Activated CD8-positive, alpha-beta memory T cell treated with anti-CD3 and anti-CD28 coated beads for 1 hour (primary cell): ENCODE measurements around the gene MED12L.

ENCODE experiments used
- DNase-seq, 2 donors: peaks; one replicate each; pipeline ENCODE4 v3.0.0-alpha.2; 2020; ENCODE audit warnings: low read depth in 1 of 2; ENCODE audit errors: extremely low read depth in 1 of 2

Gene MED12L

DNA sequence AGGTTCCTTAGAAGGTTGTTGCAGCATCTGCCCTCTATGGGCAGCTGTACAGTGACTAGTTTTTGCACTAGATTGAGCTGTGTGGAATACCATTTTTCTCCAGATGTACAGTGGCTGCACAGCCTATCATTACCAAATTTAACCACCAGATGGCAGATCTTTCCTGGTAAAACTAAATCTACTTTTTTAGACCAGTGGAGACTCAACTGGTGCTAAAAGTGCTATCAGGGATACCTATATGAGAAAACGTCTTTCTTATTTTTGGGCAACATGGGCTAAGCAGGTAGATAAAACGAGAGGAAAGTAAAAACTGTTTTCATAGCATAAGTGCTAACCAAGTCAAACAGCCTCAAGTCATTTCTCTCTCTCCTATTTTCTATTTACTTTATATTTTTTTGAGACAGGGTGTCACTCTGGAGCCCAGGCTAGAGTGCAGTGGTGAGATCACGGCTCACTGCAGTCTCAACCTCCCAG lies 354.2 kb downstream of the MED12L start:
- no peak for DNase-seq

DNA sequence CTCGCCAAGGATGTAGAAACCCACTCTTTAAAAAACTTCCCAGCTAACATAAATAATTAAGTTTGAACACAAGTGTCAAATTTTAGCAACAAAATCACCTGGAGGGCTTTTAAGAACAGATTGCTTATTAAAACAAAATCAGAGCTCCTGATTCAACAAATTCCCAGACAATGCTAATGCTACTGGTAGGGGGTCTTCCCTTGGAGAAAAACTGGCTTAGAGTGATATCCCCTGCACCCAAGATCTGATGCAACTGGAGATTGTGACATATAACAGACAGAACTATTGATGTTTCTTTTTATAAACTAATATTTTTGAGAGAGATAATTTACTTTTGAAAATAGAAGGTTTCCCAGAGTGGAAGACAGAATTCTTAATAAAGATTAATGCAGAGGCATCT lies 355.5 kb downstream of the MED12L start:
- no peak for DNase-seq

GRCh38 chr3:151443583-151443982 lies 358.1 kb downstream of the MED12L start:
- DNase-seq = no peak

DNA sequence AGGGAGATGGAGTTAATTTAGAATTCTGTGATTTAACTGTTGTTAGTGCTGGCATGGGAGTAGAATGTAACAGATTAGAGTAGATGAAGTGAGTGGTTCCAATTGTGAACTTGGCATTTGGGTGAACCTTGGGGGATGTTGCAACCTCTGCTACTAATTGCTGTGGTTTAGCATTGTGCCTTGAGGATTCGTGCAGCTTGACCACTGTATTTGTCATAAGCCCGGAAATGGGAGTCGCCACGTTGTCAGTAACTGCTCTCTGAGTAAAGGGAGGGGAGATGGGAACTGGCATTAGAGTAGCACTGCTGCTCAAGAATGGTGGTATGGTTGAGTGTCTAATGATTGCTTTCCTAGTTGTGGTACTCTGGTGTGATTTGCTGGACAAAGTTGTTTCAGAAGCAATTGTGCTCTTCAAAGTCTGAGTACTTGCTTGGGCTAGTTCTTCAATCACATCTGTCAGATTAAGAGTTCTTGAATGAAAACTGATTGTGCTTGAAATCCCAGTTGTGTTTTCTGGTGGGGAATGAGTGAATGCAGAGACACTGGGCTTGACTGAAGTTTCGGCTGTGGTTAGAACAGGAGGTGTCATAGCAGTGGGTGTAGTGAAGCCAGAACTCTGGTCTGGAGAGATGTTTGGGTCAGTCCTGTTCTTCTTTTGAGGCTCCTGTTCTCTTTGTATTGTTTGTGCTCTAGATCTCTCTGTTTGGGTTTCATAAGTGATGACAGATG lies 360.0 kb downstream of the MED12L start:
- DNase-seq = no peak

GRCh38 chr3:151446002-151446340 lies 360.5 kb downstream of the MED12L start:
- no peak for DNase-seq

- no peak for DNase-seq
Measured at GRCh38 chr3:151452368-151452767, 366.9 kb downstream of the MED12L start.

- no peak for DNase-seq
Measured at GRCh38 chr3:151452841-151453240, 367.4 kb downstream of the MED12L start.

DNA sequence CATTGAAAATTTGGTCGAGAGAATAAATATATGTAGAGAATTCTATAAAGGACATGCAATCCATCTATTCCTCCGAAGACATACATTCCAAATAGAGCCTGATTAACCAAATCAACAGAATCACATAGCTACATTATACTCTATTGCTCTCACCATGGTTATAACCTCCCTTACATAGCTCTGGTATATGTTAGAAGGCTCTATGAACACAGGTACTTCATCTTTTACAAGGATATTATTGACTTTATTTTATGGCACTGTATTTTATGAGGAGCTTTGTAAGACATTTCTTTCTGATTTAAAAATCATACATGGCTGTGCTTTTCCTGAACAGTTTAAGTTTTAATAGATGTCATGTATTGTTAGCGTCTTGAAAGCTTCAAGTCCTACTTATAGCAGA lies 370.6 kb downstream of the MED12L start:
- DNase-seq = no peak

DNA sequence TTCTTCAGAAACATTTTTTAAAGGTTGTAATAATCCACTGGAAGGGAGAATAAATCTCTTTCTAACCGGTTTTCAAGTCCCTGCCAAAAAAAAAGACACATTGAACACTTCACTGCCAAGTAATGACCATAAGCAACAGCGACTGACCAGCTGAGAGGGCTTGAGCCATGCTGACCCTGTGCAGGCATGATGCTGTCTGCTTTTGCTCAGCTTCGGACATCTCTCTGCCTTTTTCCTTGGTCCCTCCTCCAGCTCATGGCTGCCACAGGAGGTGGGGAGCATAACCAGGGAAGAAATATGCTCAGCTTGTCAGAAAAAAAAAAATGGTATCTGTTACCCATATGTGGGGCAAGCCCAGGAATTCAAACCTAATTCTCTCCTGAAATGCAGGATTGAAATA lies 373.9 kb downstream of the MED12L start:
- DNase-seq = no peak

DNA sequence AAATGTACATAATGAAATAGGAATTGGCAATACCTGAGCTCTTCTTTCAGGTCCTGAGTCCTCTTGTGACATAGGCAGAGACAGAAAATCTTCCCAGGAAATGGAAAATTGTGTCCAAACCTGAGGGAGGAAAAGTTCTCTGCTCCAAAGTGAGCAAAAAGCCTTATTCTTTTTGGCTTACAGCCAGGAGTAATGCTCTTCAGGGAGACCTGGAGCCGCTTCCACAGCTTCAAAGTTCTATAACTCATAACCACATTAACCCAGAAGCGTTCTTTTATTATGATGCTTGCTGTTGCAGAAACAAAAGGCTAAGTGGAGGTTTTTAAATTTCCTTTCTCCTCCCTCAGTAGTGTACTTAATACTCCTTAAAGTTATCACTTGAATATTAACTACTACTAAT lies 374.8 kb downstream of the MED12L start:
- no peak for DNase-seq

GRCh38 chr3:151460774-151461450 lies 375.4 kb downstream of the MED12L start, which contains the start of gene IGSF10:
Gene IGSF10, minus strand, starts transcription at chr3:151461061. Its CDS starts 2,352 bp downstream, at chr3:151458709.
- DNase-seq = no peak

- DNase-seq = no peak
Measured at GRCh38 chr3:151462278-151462780, 376.9 kb downstream of the MED12L start.

DNA sequence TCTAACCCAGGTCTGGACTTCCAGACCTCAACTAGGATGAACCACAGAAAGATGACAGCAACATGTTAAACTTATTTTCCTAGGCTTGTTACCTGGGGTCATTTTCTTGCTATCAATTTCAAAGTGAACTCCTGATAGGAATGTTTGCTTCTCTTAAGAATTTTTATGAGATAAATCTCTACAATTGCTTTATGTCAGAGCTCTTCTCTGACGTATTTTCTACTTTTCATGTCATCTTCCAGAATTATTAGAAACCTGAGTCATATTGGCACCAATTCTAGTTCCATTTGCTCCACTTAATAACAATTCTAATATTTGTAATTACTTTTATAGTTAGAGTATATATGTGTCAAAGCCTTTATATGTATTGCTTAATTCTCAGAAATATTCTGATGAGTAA lies 377.5 kb downstream of the MED12L start:
- no peak for DNase-seq

- no peak for DNase-seq
Measured at GRCh38 chr3:151467069-151467468, 381.6 kb downstream of the MED12L start.

GRCh38 chr3:151468284-151468917 lies 382.9 kb downstream of the MED12L start:
- DNase-seq = no peak

DNA sequence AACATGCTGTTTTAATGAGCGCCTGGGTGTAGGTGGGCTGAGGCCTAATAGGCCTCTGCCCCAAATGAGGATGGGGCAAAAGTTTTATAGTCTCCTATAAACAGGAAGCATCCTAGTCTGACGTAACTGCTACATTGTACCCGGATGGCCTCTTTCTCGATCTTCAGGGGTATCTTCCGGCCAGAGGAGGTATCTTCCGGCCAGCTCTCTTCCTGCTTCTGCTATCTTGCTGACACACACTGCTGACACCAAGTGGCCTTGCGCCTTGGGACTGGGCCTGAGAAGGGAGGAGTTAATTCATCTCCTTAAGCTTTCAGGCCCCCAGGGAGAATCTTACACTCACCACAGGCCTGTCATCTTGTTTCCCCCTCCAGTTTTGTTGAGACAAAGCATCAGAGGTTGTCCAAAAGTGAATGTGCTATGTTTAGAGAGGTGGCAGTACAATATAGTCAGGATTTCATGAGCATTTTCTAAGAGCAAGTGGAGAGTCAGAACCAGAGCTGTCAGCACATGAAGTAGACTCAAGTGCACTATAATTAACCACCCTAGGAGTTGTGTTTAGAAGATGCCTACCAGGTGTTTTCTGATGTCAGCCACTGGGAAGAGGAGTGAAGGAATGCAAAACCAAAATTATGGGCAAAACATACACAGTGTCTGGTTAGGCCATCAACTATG lies 391.0 kb downstream of the MED12L start:
- no peak for DNase-seq

DNA sequence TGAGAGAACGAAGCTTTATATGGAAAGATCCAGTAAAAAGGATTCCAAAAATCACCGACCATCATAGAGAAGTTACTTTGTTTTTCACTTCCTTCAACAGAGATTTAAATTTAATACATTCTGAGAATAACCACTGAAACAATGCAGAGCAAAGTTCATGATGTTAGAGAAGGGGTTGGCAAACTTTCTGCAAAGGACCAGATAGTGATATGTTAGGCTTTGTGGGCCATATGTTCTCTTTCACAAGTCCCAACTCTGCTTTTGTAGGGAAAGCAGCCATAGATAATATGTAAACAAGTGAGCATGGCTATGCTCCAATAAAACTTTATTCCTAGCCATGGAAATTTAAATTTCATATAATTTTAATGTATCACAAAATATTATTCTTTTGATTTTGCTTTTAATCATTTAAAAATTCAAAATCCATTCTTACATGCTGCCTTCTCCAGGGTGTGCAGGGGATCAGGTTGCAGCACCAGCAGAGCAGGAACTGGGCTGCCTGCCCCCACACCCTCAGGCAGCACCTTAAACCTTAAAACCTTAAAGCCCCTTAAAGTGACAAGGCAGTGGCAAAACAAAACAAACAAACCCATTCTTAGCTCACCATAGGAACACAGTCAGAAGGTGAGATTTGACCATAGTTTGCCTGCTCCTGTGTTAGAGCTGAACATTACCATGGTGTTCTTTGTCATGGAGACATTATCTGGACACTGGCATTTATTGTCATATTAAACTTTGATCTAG lies 392.3 kb downstream of the MED12L start:
- DNase-seq = no peak

GRCh38 chr3:151478335-151478697 lies 392.9 kb downstream of the MED12L start:
- DNase-seq = no peak

GRCh38 chr3:151479452-151479851 lies 394.0 kb downstream of the MED12L start:
- DNase-seq = no peak

GRCh38 chr3:151480492-151480891 lies 395.0 kb downstream of the MED12L start:
- no peak for DNase-seq

- DNase-seq = no peak
Measured at GRCh38 chr3:151483488-151483887, 398.0 kb downstream of the MED12L start.
